Measurements from ENCODE around the gene RALA. TPM values are rescaled to one million over a fixed set of nuclear protein-coding genes. Genes with fewer than 3 reads are reported as not detected.

RALA gene
- total and polyA plus RNA-seq, 2 of the 13 experiments (the other 11 are each of a cell fraction or from before 2014, with no cell fraction given): 11.8 to 19.5 TPM

GRCh38 chr7:39613577-39613976 is 9.8 kb upstream of the RALA start:
- Histone ChIP-seq H3K9ac (ENCODE audit: insufficient read depth, low read depth, low read length) (no peak overlapping the region), H2AFZ (ENCODE audit: low read length) (no peak overlapping the region), H3K27me3 (ENCODE audit: control insufficient read depth in 1 of 2, insufficient read depth in 2 of 2, low read length in 2 of 2) (no peaks in the 10 kb centered on the region; a peak in 1 of 5 replicates), H3K4me2 (ENCODE audit: low read depth, low read length) (no peak overlapping the region), H3K4me1 (ENCODE audit: insufficient read depth, low read length) (0 out of 2 replicates have a peak, but pooled peaks cover 4% of the 10 kb centered on the region), H3K4me3 (replicated peaks in 1 of 3; ENCODE audit: insufficient read depth in 1 of 3, low read depth in 2 of 3, low read length in 3 of 3) (no peak overlapping the region), H3K9me3 (ENCODE audit: low read length) (no peaks in the 10 kb centered on the region), H3K79me2 (ENCODE audit: insufficient read depth, low read length) (no peaks in the 10 kb centered on the region), H4K20me1 (ENCODE audit: insufficient read depth, low read length) (no peaks in the 10 kb centered on the region), H3K36me3 (replicated peaks in 1 of 2; ENCODE audit: control insufficient read depth in 1 of 2, insufficient read depth in 2 of 2, low read length in 2 of 2) (no peaks in the 10 kb centered on the region), H3K27ac (ENCODE audit: extremely low read length, insufficient read depth, low read length) (no peak overlapping the region)
- WGBS (ENCODE audit: low lambda C conversion rate): 55% methylated on average over 4 of the region's 4 CpGs
- DNase-seq (ENCODE audit: low spot score) (no peak), FAIRE-seq (no peak), ATAC-seq (no peak)
- ChIA-PET CTCF (ENCODE audit: low intra/inter-chr PET ratio, low total read pairs) (no interaction called here), POLR2A (interaction anchor here (1.5 kb wide), 1 partner anchor 9 kb away, joined by 4 read pairs; the partner anchor contains the start of gene RALA)
- intact Hi-C loops (cut with micrococcal nuclease; ENCODE audit: unreplicated experiment) (no loop called here), in situ Hi-C loops (cut with HindIII; ENCODE audit: extremely low pct_ligation_motif_present, low pct_unique_long_range_greater_than_20kb) (no loop called here)
- TF ChIP-seq ZNF639 (CRISPR knock-in tag; conservative IDR thresholded peaks at IDR 0.05) (no peak), ZNF577 (CRISPR knock-in tag; IDR thresholded peaks at IDR 0.05; ENCODE audit: borderline replicate concordance, low read depth) (no peak), HNRNPK (IDR thresholded peaks at IDR 0.05; ENCODE audit: low read depth, low read length, poor library complexity, severe bottlenecking) (peak; percentile 15)
- BruUV-seq (replicated peaks): no TSS peak

GRCh38 chr7:39614299-39614698 is 9.1 kb upstream of the RALA start:
- Histone ChIP-seq H3K27ac (ENCODE audit: extremely low read length, insufficient read depth, low read length) (no peak overlapping the region), H3K9me3 (ENCODE audit: low read length) (no peaks in the 10 kb centered on the region), H3K4me2 (ENCODE audit: low read depth, low read length) (no peak overlapping the region), H2AFZ (ENCODE audit: low read length) (no peak overlapping the region), H3K4me1 (ENCODE audit: insufficient read depth, low read length) (0 out of 2 replicates have a peak, but pooled peaks cover 5% of the 10 kb centered on the region), H4K20me1 (ENCODE audit: insufficient read depth, low read length) (no peaks in the 10 kb centered on the region), H3K27me3 (ENCODE audit: control insufficient read depth in 1 of 2, insufficient read depth in 2 of 2, low read length in 2 of 2) (no peaks in the 10 kb centered on the region; a peak in 1 of 5 replicates), H3K36me3 (replicated peaks in 1 of 2; ENCODE audit: control insufficient read depth in 1 of 2, insufficient read depth in 2 of 2, low read length in 2 of 2) (no peaks in the 10 kb centered on the region), H3K9ac (ENCODE audit: insufficient read depth, low read depth, low read length) (no peak overlapping the region), H3K79me2 (ENCODE audit: insufficient read depth, low read length) (no peaks in the 10 kb centered on the region), H3K4me3 (replicated peaks in 1 of 3; ENCODE audit: insufficient read depth in 1 of 3, low read depth in 2 of 3, low read length in 3 of 3) (no peak overlapping the region)
- WGBS (ENCODE audit: low lambda C conversion rate): 71% methylated on average over 2 of the region's 2 CpGs
- DNase-seq (ENCODE audit: low spot score): no peak
- in situ Hi-C loops (cut with HindIII; ENCODE audit: extremely low pct_ligation_motif_present, low pct_unique_long_range_greater_than_20kb) (no loop called here), intact Hi-C loops (cut with micrococcal nuclease; ENCODE audit: unreplicated experiment) (no loop called here)
- TF ChIP-seq ZNF34 (CRISPR knock-in tag; IDR thresholded peaks at IDR 0.05; ENCODE audit: borderline replicate concordance) (no peak), TBX3 (IDR thresholded peaks at IDR 0.05; ENCODE audit: borderline replicate concordance) (no peak), HNRNPLL (IDR thresholded peaks at IDR 0.05; ENCODE audit: low read depth, low read length, poor library complexity, severe bottlenecking) (no peak), MAZ (IDR thresholded peaks at IDR 0.05; ENCODE audit: borderline replicate concordance, low read depth, low read length) (no peak), MAZ (CRISPR knock-in tag; IDR thresholded peaks at IDR 0.05; ENCODE audit: low read depth) (no peak), ZNF10 (CRISPR knock-in tag; IDR thresholded peaks at IDR 0.05; ENCODE audit: borderline replicate concordance, low read depth) (no peak), ONECUT2 (CRISPR knock-in tag; IDR thresholded peaks at IDR 0.05) (no peak)
- no TSS peak for BruUV-seq (replicated peaks)
- POLR2A ChIA-PET: interaction anchor here (1.5 kb wide), 1 partner anchor 8 kb away, joined by 4 read pairs; the partner anchor contains the start of gene RALA
- ATAC-seq: no peak
- no peak for FAIRE-seq
- CTCF ChIA-PET (ENCODE audit: low intra/inter-chr PET ratio, low total read pairs): no interaction called here
